BE2C (cell line): ENCODE data around the gene AWAT1.
A peak's percentile ranks its signal among the peaks of the same experiment; 100 is the strongest.
"Not testable (repeated sequence)": the region's sequence is repeated elsewhere in the genome, so short reads cannot be mapped to it uniquely, and the experiment has no call there.

Source experiments
- DNase-seq: peaks from one replicate; pipeline ENCODE4 v3.0.0-alpha.2; 2020
- H3K27me3 ChIP-seq: fragments of 250-450 bp; sonication (Bioruptor Pico); 2 replicates; pipeline ENCODE4 v1.5.1; 2020; ENCODE audit warnings: mild to moderate bottlenecking
- H3K36me3 ChIP-seq: fragments of 250-450 bp; sonication (Bioruptor Pico); 2 replicates; pipeline ENCODE4 v1.5.1; 2020; ENCODE audit warnings: mild to moderate bottlenecking
- H3K4me1 ChIP-seq: fragments of 250-450 bp; sonication (Bioruptor Pico); 2 replicates; pipeline ENCODE4 v1.5.1; 2020
- H3K4me3 ChIP-seq: 2 replicates; pipeline ENCODE4 v1.5.1; 2011; ENCODE audit warnings: low read depth, low read length
- H3K9me3 ChIP-seq: fragments of 250-450 bp; sonication (Bioruptor Pico); 2 replicates; pipeline ENCODE4 v1.5.1; 2020
- TF ChIP-seq, protein P1 (sequence below): IDR thresholded peaks from 2 replicates; pipeline ENCODE4 v1.5.1; 2012; ENCODE audit warnings: mild to moderate bottlenecking, low read depth, low read length

Gene AWAT1

GRCh38 chrX:70255452-70255851 is 21.0 kb downstream of the AWAT1 start:
- TF ChIP-seq, protein P1, sequence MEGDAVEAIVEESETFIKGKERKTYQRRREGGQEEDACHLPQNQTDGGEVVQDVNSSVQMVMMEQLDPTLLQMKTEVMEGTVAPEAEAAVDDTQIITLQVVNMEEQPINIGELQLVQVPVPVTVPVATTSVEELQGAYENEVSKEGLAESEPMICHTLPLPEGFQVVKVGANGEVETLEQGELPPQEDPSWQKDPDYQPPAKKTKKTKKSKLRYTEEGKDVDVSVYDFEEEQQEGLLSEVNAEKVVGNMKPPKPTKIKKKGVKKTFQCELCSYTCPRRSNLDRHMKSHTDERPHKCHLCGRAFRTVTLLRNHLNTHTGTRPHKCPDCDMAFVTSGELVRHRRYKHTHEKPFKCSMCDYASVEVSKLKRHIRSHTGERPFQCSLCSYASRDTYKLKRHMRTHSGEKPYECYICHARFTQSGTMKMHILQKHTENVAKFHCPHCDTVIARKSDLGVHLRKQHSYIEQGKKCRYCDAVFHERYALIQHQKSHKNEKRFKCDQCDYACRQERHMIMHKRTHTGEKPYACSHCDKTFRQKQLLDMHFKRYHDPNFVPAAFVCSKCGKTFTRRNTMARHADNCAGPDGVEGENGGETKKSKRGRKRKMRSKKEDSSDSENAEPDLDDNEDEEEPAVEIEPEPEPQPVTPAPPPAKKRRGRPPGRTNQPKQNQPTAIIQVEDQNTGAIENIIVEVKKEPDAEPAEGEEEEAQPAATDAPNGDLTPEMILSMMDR = no peak
- H3K9me3 ChIP-seq = no peaks in the 10 kb centered on the region
- no peaks in the 10 kb centered on the region for H3K4me1 ChIP-seq
- H3K27me3 ChIP-seq = no peaks in the 10 kb centered on the region
- no peak overlapping the region for H3K4me3 ChIP-seq
- no peak for DNase-seq
- H3K36me3 ChIP-seq = no peaks in the 10 kb centered on the region

DNA sequence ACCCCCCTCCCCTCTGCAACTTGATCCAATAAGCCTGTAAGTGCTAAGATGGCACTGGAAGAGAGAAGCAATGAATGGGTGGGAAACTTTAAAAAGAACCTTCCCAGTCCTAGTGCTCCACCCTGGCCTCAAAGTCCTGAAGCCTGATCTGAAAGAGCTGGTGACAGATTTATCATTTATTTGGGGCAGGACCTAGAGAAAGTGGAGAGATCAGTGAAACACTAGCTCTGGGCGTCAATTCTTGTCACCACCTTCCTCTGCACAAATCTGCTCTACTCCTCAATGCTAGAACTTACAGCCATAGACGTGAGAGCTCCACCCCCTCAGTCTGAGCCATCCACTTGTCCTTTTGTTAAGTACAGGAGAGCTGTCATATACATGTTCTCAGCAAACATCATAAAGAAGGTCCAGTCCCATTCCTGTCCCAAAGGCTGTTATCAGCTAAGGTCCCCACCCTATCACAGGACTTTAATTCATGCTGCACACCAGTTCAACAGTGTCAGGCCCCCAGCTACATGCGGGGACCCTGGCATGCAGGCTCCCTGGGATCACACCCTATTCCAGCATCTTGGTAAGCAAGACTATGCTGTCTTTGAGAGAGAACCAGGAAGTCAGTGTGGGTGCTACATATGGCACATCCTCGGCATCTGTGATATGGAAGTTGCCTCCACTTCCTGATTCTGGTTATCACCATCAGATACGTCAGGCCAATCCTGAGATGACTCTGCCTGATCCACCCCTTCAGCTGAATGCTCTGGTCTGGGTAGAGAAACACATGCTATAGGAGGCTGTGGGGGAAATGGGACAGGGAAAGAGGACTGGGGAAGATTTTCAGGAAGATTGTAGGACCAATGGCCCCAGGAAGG is 23.2 kb downstream of the AWAT1 start:
- no peaks in the 10 kb centered on the region for H3K9me3 ChIP-seq
- TF ChIP-seq, protein P1 = no peak
- H3K36me3 ChIP-seq = no peaks in the 10 kb centered on the region
- no peaks in the 10 kb centered on the region for H3K4me1 ChIP-seq
- H3K4me3 ChIP-seq = no peak overlapping the region
- no peak for DNase-seq
- no peaks in the 10 kb centered on the region for H3K27me3 ChIP-seq

GRCh38 chrX:70260104-70260503 is 25.6 kb downstream of the AWAT1 start, which contains the start of gene P2RY4:
TSS of gene P2RY4 (minus strand) at chrX:70260204. CDS start at chrX:70259624, 580 bp downstream.
- TF ChIP-seq, protein P1 = no peak
- H3K4me3 ChIP-seq = no peak within 1 kb of the TSS
- H3K27me3 ChIP-seq = no peaks in the 10 kb centered on the region
- no peak for DNase-seq
- no peaks in the 10 kb centered on the region for H3K9me3 ChIP-seq
- H3K36me3 ChIP-seq = no peaks in the 10 kb centered on the region
- no peaks in the 10 kb centered on the region for H3K4me1 ChIP-seq

GRCh38 chrX:70262952-70263567 is 28.6 kb downstream of the AWAT1 start:
- H3K27me3 ChIP-seq = no peaks in the 10 kb centered on the region
- H3K4me3 ChIP-seq = no peak overlapping the region
- TF ChIP-seq, protein P1 = peak; percentile 63
- peak; percentile 56 for DNase-seq
- H3K9me3 ChIP-seq = no peaks in the 10 kb centered on the region
- no peaks in the 10 kb centered on the region for H3K4me1 ChIP-seq
- H3K36me3 ChIP-seq = no peaks in the 10 kb centered on the region

DNA sequence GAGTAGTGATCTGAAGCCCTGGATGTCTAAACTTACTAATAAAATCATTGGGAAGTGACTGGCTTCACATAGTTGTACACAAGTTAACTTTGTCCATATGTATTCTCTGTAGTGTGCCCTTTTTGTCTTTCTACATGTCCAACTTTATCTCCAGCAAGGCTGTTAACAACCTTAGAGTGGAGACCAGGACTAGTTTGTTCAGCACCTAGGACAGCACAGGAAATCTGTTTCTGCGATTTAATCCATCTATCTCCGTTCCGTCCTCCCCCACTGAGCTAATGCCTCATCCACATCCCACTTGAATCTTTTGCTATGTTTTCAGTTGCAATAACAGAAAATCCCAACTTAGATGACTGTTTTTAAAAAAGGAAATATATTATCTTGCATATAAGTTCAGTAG is 30.3 kb downstream of the AWAT1 start:
- Histone ChIP-seq H3K27me3 (no peaks in the 10 kb centered on the region), H3K9me3 (no peaks in the 10 kb centered on the region), H3K36me3 (no peaks in the 10 kb centered on the region), H3K4me1 (no peaks in the 10 kb centered on the region), H3K4me3 (no peak overlapping the region)
- DNase-seq = no peak
- TF ChIP-seq, protein P1 = no peak

GRCh38 chrX:70268034-70268433 is 33.6 kb downstream of the AWAT1 start, which contains the start of gene ARR3:
TSS of gene ARR3 (plus strand) at chrX:70268334. CDS start at chrX:70269386, 1,052 bp downstream.
- TF ChIP-seq, protein P1 = no peak
- no peak for DNase-seq
- Histone ChIP-seq H3K36me3 (no peaks in the 10 kb centered on the region), H3K4me1 (no peaks in the 10 kb centered on the region), H3K9me3 (no peaks in the 10 kb centered on the region), H3K27me3 (no peaks in the 10 kb centered on the region), H3K4me3 (no peak within 1 kb of the TSS)

GRCh38 chrX:70274029-70274428 is 39.6 kb downstream of the AWAT1 start:
- H3K9me3 ChIP-seq, DNase-seq, H3K27me3 ChIP-seq, H3K4me3 ChIP-seq, H3K4me1 ChIP-seq, H3K36me3 ChIP-seq: not testable (repeated sequence)
